B cell (primary cell): Measurements from ENCODE around the gene CD2. TPM values are rescaled to one million over a fixed set of nuclear protein-coding genes. Genes with fewer than 3 reads are reported as not detected.

ENCODE experiments used
- ATAC-seq: fragments of 200-7000 bp; cut with Tn5 transposase; one replicate; pipeline ENCODE4 v1.10.0; 2021; ENCODE audit warnings: low read depth, mild to moderate bottlenecking, moderate number of reproducible peaks, moderate library complexity
- CTCF ChIA-PET: fragments of 350-600 bp; sonication (Branson Sonifier 250); formaldehyde crosslinking; loops from one replicate; lab custom pipeline; 2021; ENCODE audit warnings: antibody characterized with exemption, inconsistent platforms; lab: Charles Lee
- POLR2A ChIA-PET: fragments of 350-600 bp; sonication (Branson Sonifier 250); formaldehyde crosslinking; loops from one replicate; lab custom pipeline; 2021; ENCODE audit warnings: antibody characterized with exemption; lab: Charles Lee
- DNase-seq: peaks from one replicate; pipeline ENCODE4 v3.0.0; 2013
- H2AFZ ChIP-seq: 2 replicates; pipeline ENCODE4 v1.6.1; 2012; ENCODE audit warnings: mild to moderate bottlenecking, low read depth, low read length; ENCODE audit not compliant: insufficient read depth, poor library complexity, severe bottlenecking
- H3K27ac ChIP-seq, 2 donors: 1 replicate in 1 of 2; 2 replicates in 1 of 2; pipeline ENCODE4 v1.5.1; 2012 to 2013; ENCODE audit warnings: low read length in 2 of 2, mild to moderate bottlenecking in 2 of 2, moderate library complexity in 1 of 2
- H3K27me3 ChIP-seq, 4 experiments: fragments of 200-600 bp in 1 of 4; sonication (generic) in 1 of 4; replicated peaks in 1 of 4; 1 replicate in 2 of 4; 2 replicates in 2 of 4; pipeline versions ENCODE4 v1.6.1 to v1.7.0; 2013 to 2016; ENCODE audit warnings: low read length in 3 of 4, mild to moderate bottlenecking in 2 of 4, mixed read lengths in 1 of 4, moderate library complexity in 1 of 4; ENCODE audit not compliant: insufficient read depth in 4 of 4, control insufficient read depth in 3 of 4; ENCODE audit errors: control extremely low read depth in 1 of 4
- H3K36me3 ChIP-seq, 2 experiments: replicated peaks in 1 of 2; 1 replicate in 1 of 2; 2 replicates in 1 of 2; pipeline versions ENCODE4 v1.6.1 to v1.7.1; 2013; ENCODE audit warnings: low read length in 1 of 2; ENCODE audit not compliant: insufficient read depth in 2 of 2, control insufficient read depth in 1 of 2; ENCODE audit errors: control extremely low read depth in 1 of 2, extremely low read depth in 1 of 2
- H3K4me1 ChIP-seq, 2 donors: fragments of 200-600 bp in 1 of 2; sonication (generic) in 1 of 2; 1 replicate in 1 of 2; 2 replicates in 1 of 2; pipeline versions ENCODE4 v1.5.1 to v1.6.1; 2013 to 2017; ENCODE audit warnings: low read length in 2 of 2; ENCODE audit not compliant: control insufficient read depth in 2 of 2, insufficient read depth in 2 of 2
- H3K4me2 ChIP-seq: replicated peaks from 2 replicates; pipeline ENCODE3; 2012; ENCODE audit warnings: mild to moderate bottlenecking, low read depth, low read length; ENCODE audit not compliant: poor library complexity, severe bottlenecking
- H3K4me3 ChIP-seq, 5 experiments: fragments of 200-600 bp in 1 of 5; sonication (generic) in 1 of 5; 1 replicate in 3 of 5; 2 replicates in 2 of 5; pipeline versions ENCODE4 v1.5.1 to v1.7.0; 2011 to 2016; ENCODE audit warnings: low read length in 4 of 5, mild to moderate bottlenecking in 4 of 5, low read depth in 2 of 5, control low read depth in 1 of 5, moderate library complexity in 1 of 5; ENCODE audit not compliant: insufficient read depth in 1 of 5; ENCODE audit errors: control extremely low read depth in 1 of 5, extremely low read depth in 1 of 5
- H3K79me2 ChIP-seq: fragments of 200-600 bp; sonication (generic); one replicate; pipeline ENCODE4 v1.6.0; 2016; ENCODE audit warnings: low read length; ENCODE audit not compliant: control insufficient read depth, insufficient read depth
- H3K9ac ChIP-seq: fragments of 200-600 bp; sonication (generic); 2 replicates; pipeline ENCODE4 v1.6.1; 2017; ENCODE audit warnings: mild to moderate bottlenecking, low read length, moderate library complexity
- H3K9me3 ChIP-seq, 3 donors: one replicate each; pipeline versions ENCODE4 v1.6.1 to v1.7.1; 2013; ENCODE audit warnings: low read length in 2 of 3; ENCODE audit not compliant: control insufficient read depth in 2 of 3, insufficient read depth in 1 of 3; ENCODE audit errors: control extremely low read depth in 1 of 3
- H4K20me1 ChIP-seq: 2 replicates; pipeline ENCODE4 v1.6.0; 2012; ENCODE audit warnings: mild to moderate bottlenecking, low read length; ENCODE audit not compliant: insufficient read depth, control insufficient read depth, poor library complexity, severe bottlenecking
- H3K27ac Mint-ChIP-seq: one replicate; pipeline ENCODE4 v1.8.0; 2021; ENCODE audit warnings: mixed read lengths
- H3K27me3 Mint-ChIP-seq: one replicate; pipeline ENCODE4 v1.8.0; 2021; ENCODE audit warnings: mixed read lengths
- H3K4me1 Mint-ChIP-seq: one replicate; pipeline ENCODE4 v1.8.0; 2021; ENCODE audit warnings: mixed read lengths
- H3K4me3 Mint-ChIP-seq: one replicate; pipeline ENCODE4 v1.8.0; 2021; ENCODE audit warnings: mixed read lengths
- H3K9me3 Mint-ChIP-seq: one replicate; pipeline ENCODE4 v1.8.0; 2022; ENCODE audit warnings: mixed read lengths; ENCODE audit not compliant: insufficient read depth
- EZH2 ChIP-seq: IDR thresholded peaks from 2 replicates; pipeline ENCODE4 v1.6.1; 2012; ENCODE audit warnings: borderline replicate concordance, low read depth, mild to moderate bottlenecking, moderate library complexity, low read length; ENCODE audit not compliant: insufficient read depth, poor library complexity, severe bottlenecking
- WGBS: methylation state at CpG from one replicate; pipeline ENCODE4 v1.1.5; 2013; ENCODE audit warnings: missing lambda C conversion rate; ENCODE audit not compliant: insufficient coverage; 5-methylcytosine and 5-hydroxymethylcytosine counted together
- intact Hi-C: fragments of 100-400 bp; cut with micrococcal nuclease; formaldehyde crosslinking; loops from one replicate; pipeline ENCODE4 v1.10.0; 2022
- polyA plus RNA-seq: library from polyadenylated mRNA; depleted of rRNA; stranded (reverse); fragments of >200 nt; gene quantifications from 2 replicates; pipeline ENCODE4 v1.2.3, GENCODE V29; 2012
- total RNA-seq, 2 donors: library from RNA; stranded (reverse); fragments of 120-200 nt in 1 of 2; gene quantifications; 1 replicate in 1 of 2; 2 replicates in 1 of 2; pipeline versions ENCODE4 v1.2.3 to v1.2.4, GENCODE V29; 2013 to 2022
- TF ChIP-seq, protein P1 (sequence below): fragments of 200-600 bp; IDR thresholded peaks from one replicate; pipeline ENCODE4 v1.8.0; 2022; ENCODE audit warnings: antibody characterized with exemption, mild to moderate bottlenecking

The CD2 gene
- total and polyA plus RNA-seq, 2 donors (not counting 1 experiment from before 2014, with no cell fraction given): 0.52 to 0.74 TPM

GRCh38 chr1:116724765-116725375 lies 29.4 kb upstream of the CD2 start:
- ChIA-PET CTCF (interaction anchor here (0.7 to 5.8 kb wide), 18 partner anchors 9 to 1678 kb away, joined by 3 to 49 read pairs (median 5); partner anchors contain the start of genes CD2 and TTF2), POLR2A (no interaction called here)

GRCh38 chr1:116725798-116726197 lies 28.4 kb upstream of the CD2 start:
- Histone ChIP-seq H4K20me1 (no peaks in the 10 kb centered on the region), H3K4me2 (no peak overlapping the region), H3K4me3 (no peak overlapping the region), H3K9me3 (no peaks in the 10 kb centered on the region), H3K4me1 (no peaks in the 10 kb centered on the region), H3K79me2 (no peaks in the 10 kb centered on the region), H3K27ac (no peak overlapping the region), H3K9ac (no peak overlapping the region), H3K27me3 (no peaks in the 10 kb centered on the region), H3K36me3 (no peaks in the 10 kb centered on the region), H2AFZ (no peak overlapping the region)
- Mint-ChIP-seq H3K27me3 (peaks cover 2% of the 10 kb centered on the region), H3K4me3 (no peak overlapping the region), H3K9me3 (no peaks in the 10 kb centered on the region), H3K27ac (no peak overlapping the region), H3K4me1 (peaks cover 7% of the 10 kb centered on the region)
- DNase-seq (no peak), ATAC-seq (no peak)
- 95% methylated on average over 3 of the region's 3 CpGs for WGBS
- intact Hi-C loops: no loop called here
- ChIA-PET POLR2A (no interaction called here), CTCF (interaction anchor here (0.7 to 5.8 kb wide), 15 partner anchors 8 to 1679 kb away, joined by 3 to 49 read pairs (median 5); partner anchors contain the start of gene TTF2)
- TF ChIP-seq, protein P1, sequence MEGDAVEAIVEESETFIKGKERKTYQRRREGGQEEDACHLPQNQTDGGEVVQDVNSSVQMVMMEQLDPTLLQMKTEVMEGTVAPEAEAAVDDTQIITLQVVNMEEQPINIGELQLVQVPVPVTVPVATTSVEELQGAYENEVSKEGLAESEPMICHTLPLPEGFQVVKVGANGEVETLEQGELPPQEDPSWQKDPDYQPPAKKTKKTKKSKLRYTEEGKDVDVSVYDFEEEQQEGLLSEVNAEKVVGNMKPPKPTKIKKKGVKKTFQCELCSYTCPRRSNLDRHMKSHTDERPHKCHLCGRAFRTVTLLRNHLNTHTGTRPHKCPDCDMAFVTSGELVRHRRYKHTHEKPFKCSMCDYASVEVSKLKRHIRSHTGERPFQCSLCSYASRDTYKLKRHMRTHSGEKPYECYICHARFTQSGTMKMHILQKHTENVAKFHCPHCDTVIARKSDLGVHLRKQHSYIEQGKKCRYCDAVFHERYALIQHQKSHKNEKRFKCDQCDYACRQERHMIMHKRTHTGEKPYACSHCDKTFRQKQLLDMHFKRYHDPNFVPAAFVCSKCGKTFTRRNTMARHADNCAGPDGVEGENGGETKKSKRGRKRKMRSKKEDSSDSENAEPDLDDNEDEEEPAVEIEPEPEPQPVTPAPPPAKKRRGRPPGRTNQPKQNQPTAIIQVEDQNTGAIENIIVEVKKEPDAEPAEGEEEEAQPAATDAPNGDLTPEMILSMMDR: no peak
- TF ChIP-seq EZH2: no peak

More at GRCh38 chr1:116724765-116725375, 29.4 kb upstream of the CD2 start:
- H3K4me1 ChIP-seq: no peaks in the 10 kb centered on the region
- H3K27me3 Mint-ChIP-seq: no peaks in the 10 kb centered on the region
- no peak overlapping the region for H2AFZ ChIP-seq
- no peak overlapping the region for H3K4me3 Mint-ChIP-seq
- H3K79me2 ChIP-seq: no peaks in the 10 kb centered on the region
- no peaks in the 10 kb centered on the region for H3K9me3 ChIP-seq
- H3K9ac ChIP-seq: no peak overlapping the region
- H3K4me3 ChIP-seq: no peak overlapping the region
- no peak overlapping the region for H3K27ac ChIP-seq
- peak; percentile 67 for DNase-seq
- no peaks in the 10 kb centered on the region for H3K36me3 ChIP-seq
- intact Hi-C loops: loop anchor here (1.0 kb wide), 1 partner anchor 330 kb away; no protein-coding TSS in a partner anchor
- H3K4me2 ChIP-seq: no peak overlapping the region
- H3K27me3 ChIP-seq: no peaks in the 10 kb centered on the region
- TF ChIP-seq, protein P1: peak; percentile 89
- no peak for TF ChIP-seq EZH2
- 100% methylated on average over 1 of the region's 7 CpGs for WGBS
- peaks cover 7% of the 10 kb centered on the region for H3K4me1 Mint-ChIP-seq
- no peaks in the 10 kb centered on the region for H3K9me3 Mint-ChIP-seq
- no peaks in the 10 kb centered on the region for H4K20me1 ChIP-seq
- ATAC-seq: no peak
- H3K27ac Mint-ChIP-seq: no peak overlapping the region
